HG03159 (cell line): ENCODE results near the gene OPN4.

Experiments used
- ATAC-seq: cut with Tn5 transposase; IDR thresholded peaks from one replicate; pipeline ENCODE4 v1.9.1; 2021; ENCODE audit warnings: mild to moderate bottlenecking, moderate library complexity; ENCODE audit not compliant: unreplicated experiment

The OPN4 gene

DNA sequence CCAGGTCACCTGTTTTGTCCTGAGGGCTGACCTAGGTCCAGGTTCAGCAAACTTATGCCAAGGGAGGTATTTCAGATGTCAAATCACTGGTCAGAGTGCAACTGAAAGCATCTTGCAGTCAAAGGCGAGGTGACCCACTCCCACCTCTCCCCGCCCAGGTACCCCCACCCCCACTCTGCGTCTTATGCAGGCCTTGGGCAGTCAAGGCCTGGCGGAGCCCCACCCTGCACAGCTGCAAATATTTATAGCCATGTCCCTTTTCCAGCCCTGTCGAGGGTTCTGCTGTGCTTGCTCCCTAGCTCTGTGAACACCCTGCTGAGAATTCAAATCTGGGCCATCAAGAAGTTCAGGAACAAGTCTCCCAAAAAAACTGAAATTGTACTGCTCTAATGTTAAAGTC is 61.5 kb downstream of the OPN4 start:
- ATAC-seq: no peak
